Suprapubic skin (tissue), 4 donors: Measurements from ENCODE around the gene UBE4B. TPM values are rescaled to one million over a fixed set of nuclear protein-coding genes. Genes with fewer than 3 reads are reported as not detected.

ENCODE experiments used
- DNase-seq, 2 donors: peaks; one replicate each; pipeline ENCODE4 v3.0.0-alpha.2; 2019; ENCODE audit warnings: low spot score in 2 of 2
- H3K27ac ChIP-seq: fragments of 200-600 bp; sonication (generic); one replicate; pipeline ENCODE4 v1.5.1; 2019
- H3K27me3 ChIP-seq: fragments of 200-600 bp; sonication (generic); one replicate; pipeline ENCODE4 v1.5.1; 2019
- H3K36me3 ChIP-seq: fragments of 200-600 bp; sonication (generic); one replicate; pipeline ENCODE4 v1.5.1; 2019
- H3K4me1 ChIP-seq: fragments of 200-600 bp; sonication (generic); one replicate; pipeline ENCODE4 v1.5.1; 2019
- H3K4me3 ChIP-seq: fragments of 200-600 bp; sonication (generic); one replicate; pipeline ENCODE4 v1.5.1; 2019; ENCODE audit warnings: mild to moderate bottlenecking
- H3K9me3 ChIP-seq: fragments of 200-600 bp; sonication (generic); one replicate; pipeline ENCODE4 v1.5.1; 2019
- CTCF ChIP-seq, 2 donors: fragments of 200-600 bp in 1 of 2; fragments of 450-650 bp in 1 of 2; sonication (generic) in 1 of 2; IDR thresholded peaks; one replicate each; pipeline ENCODE4 v1.5.1; 2016 to 2019; ENCODE audit warnings: antibody characterized with exemption in 2 of 2, mild to moderate bottlenecking in 1 of 2, moderate library complexity in 1 of 2
- EP300 ChIP-seq: sonication (generic); formaldehyde crosslinking; IDR thresholded peaks from one replicate; pipeline ENCODE4 v1.6.1; 2017; ENCODE audit warnings: antibody characterized with exemption
- POLR2A ChIP-seq, 2 donors: fragments of 450-650 bp; IDR thresholded peaks; one replicate each; pipeline ENCODE4 v1.6.1; 2017; ENCODE audit warnings: antibody characterized with exemption in 2 of 2, mild to moderate bottlenecking in 2 of 2, moderate library complexity in 2 of 2
- POLR2AphosphoS5 ChIP-seq, 3 donors: sonication (generic); formaldehyde crosslinking; IDR thresholded peaks; one replicate each; pipeline ENCODE4 v1.6.1; 2017; ENCODE audit warnings: antibody characterized with exemption in 3 of 3
- WGBS: methylation state at CpG from one replicate; pipeline ENCODE4 v1.1.5; 2018; 5-methylcytosine and 5-hydroxymethylcytosine counted together
- total RNA-seq, 4 donors: library from RNA; depleted of rRNA; stranded (reverse); fragments of >200 nt; gene quantifications; one replicate each; pipeline ENCODE4 v1.1.0, GENCODE V29; 2016

UBE4B gene
- total RNA-seq, 4 donors from 2014 or later = 65.6 to 145 (median 96.5) TPM

- DNase-seq = no peak
- H3K27me3 ChIP-seq = no peaks in the 10 kb centered on the region
- no peak for TF ChIP-seq EP300
- no peak for TF ChIP-seq POLR2A (IDR thresholded peaks at IDR 0.05)
- TF ChIP-seq CTCF (IDR thresholded peaks at IDR 0.05) = no peak
- TF ChIP-seq POLR2AphosphoS5 (IDR thresholded peaks at IDR 0.05) = no peak
- H3K27ac ChIP-seq = no peak overlapping the region
- H3K9me3 ChIP-seq = no peaks in the 10 kb centered on the region
- H3K4me1 ChIP-seq = peaks cover 30% of the 10 kb centered on the region
- H3K4me3 ChIP-seq = no peak overlapping the region
- 52% methylated on average over 11 of the region's 11 CpGs for WGBS
- H3K36me3 ChIP-seq = peaks cover 72% of the 10 kb centered on the region
Measured at GRCh38 chr1:10108948-10109708, 76.4 kb downstream of the UBE4B start.

- Histone ChIP-seq H3K4me1 (peaks cover 10% of the 10 kb centered on the region), H3K4me3 (no peak overlapping the region), H3K36me3 (peaks cover 62% of the 10 kb centered on the region), H3K27me3 (no peaks in the 10 kb centered on the region), H3K9me3 (no peaks in the 10 kb centered on the region), H3K27ac (no peak overlapping the region)
- TF ChIP-seq POLR2AphosphoS5 (IDR thresholded peaks at IDR 0.05) (no peak), EP300 (no peak), CTCF (IDR thresholded peaks at IDR 0.05) (no peak), POLR2A (IDR thresholded peaks at IDR 0.05) (no peak)
- 93% methylated on average over 11 of the region's 12 CpGs for WGBS
- no peak for DNase-seq
Measured at GRCh38 chr1:10113501-10113900, 80.7 kb downstream of the UBE4B start.

- Histone ChIP-seq H3K36me3 (peaks cover 64% of the 10 kb centered on the region), H3K27ac (no peak overlapping the region)
- TF ChIP-seq EP300 (no peak), POLR2AphosphoS5 (IDR thresholded peaks at IDR 0.05) (no peak), POLR2A (IDR thresholded peaks at IDR 0.05) (no peak), CTCF (IDR thresholded peaks at IDR 0.05) (no peak)
Measured at GRCh38 chr1:10114746-10115145, 82.0 kb downstream of the UBE4B start.

GRCh38 chr1:10117132-10117531 lies 84.4 kb downstream of the UBE4B start:
- H3K27me3 ChIP-seq = no peaks in the 10 kb centered on the region
- no peaks in the 10 kb centered on the region for H3K9me3 ChIP-seq
- H3K27ac ChIP-seq = no peak overlapping the region
- no peak for DNase-seq
- WGBS = 65% methylated on average over 1 of the region's 1 CpG
- H3K36me3 ChIP-seq = peaks cover 67% of the 10 kb centered on the region
- TF ChIP-seq POLR2A (IDR thresholded peaks at IDR 0.05) (no peak), POLR2AphosphoS5 (IDR thresholded peaks at IDR 0.05) (no peak), CTCF (IDR thresholded peaks at IDR 0.05) (no peak), EP300 (no peak)
- H3K4me1 ChIP-seq = peaks cover 3% of the 10 kb centered on the region
- H3K4me3 ChIP-seq = no peak overlapping the region

More at GRCh38 chr1:10114746-10115145, 82.0 kb downstream of the UBE4B start:
- Histone ChIP-seq H3K4me1 (peaks cover 3% of the 10 kb centered on the region), H3K27me3 (no peaks in the 10 kb centered on the region), H3K4me3 (no peak overlapping the region), H3K9me3 (no peaks in the 10 kb centered on the region)
- WGBS = 85% methylated on average over 6 of the region's 6 CpGs
- DNase-seq = no peak

- no peaks in the 10 kb centered on the region for H3K27me3 ChIP-seq
- DNase-seq = no peak
- no peaks in the 10 kb centered on the region for H3K9me3 ChIP-seq
- WGBS = 87% methylated on average over 9 of the region's 9 CpGs
- H3K4me1 ChIP-seq = peaks cover 3% of the 10 kb centered on the region
- H3K27ac ChIP-seq = no peak overlapping the region
- no peak for TF ChIP-seq POLR2AphosphoS5 (IDR thresholded peaks at IDR 0.05)
- no peak overlapping the region for H3K4me3 ChIP-seq
- peaks cover 71% of the 10 kb centered on the region for H3K36me3 ChIP-seq
Measured at GRCh38 chr1:10117865-10118264, 85.1 kb downstream of the UBE4B start.
